HepG2 (cell line): Measurements from ENCODE around the gene UBXN2A. TPM values are rescaled to one million over a fixed set of nuclear protein-coding genes. Genes with fewer than 3 reads are reported as not detected.
A peak's percentile ranks its signal among the peaks of the same experiment; 100 is the strongest.

Experiments
- ATAC-seq: fragments of 200-7000 bp; cut with Tn5 transposase; 3 replicates; pipeline ENCODE4 v1.9.1; 2020; ENCODE audit warnings: mild to moderate bottlenecking, moderate library complexity
- BruUV-seq: library from RNA; stranded (reverse); fragments of 400-500 nt; replicated peaks from 2 replicates; lab custom pipeline; 2021; lab: Mats Ljungman, UMichigan
- CTCF ChIA-PET: fragments of 300-600 bp; formaldehyde crosslinking; extraction: SDS; loops from one replicate; lab custom pipeline; 2021; ENCODE audit warnings: low total read pairs, inconsistent platforms, low intra/inter-chr PET ratio; lab: Yijun Ruan, JAX
- POLR2A ChIA-PET: fragments of 350-600 bp; sonication (Branson Sonifier 250); formaldehyde crosslinking; loops from one replicate; lab custom pipeline; 2020; ENCODE audit warnings: antibody characterized with exemption, inconsistent platforms; lab: Yijun Ruan, JAX
- DNase-seq: peaks from one replicate; pipeline ENCODE4 v3.0.0-alpha.2; 2015; ENCODE audit warnings: low spot score
- FAIRE-seq: peaks from 3 replicates; lab custom pipeline; 2011; peaks lifted over from hg19 to GRCh38; lab: Jason Lieb, UNC
- H2AFZ ChIP-seq: one replicate; pipeline ENCODE4 v1.6.1; 2011; ENCODE audit warnings: low read length, inconsistent platforms
- H3K27ac ChIP-seq: fragments of 300-600 bp; 3 replicates; pipeline ENCODE4 v1.8.0; 2011; ENCODE audit warnings: mixed run types, mild to moderate bottlenecking, mixed read lengths, low read length, inconsistent platforms; ENCODE audit not compliant: insufficient read depth; ENCODE audit errors: extremely low read length
- H3K27me3 ChIP-seq, 2 experiments: fragments of 200-600 bp in 1 of 2; 2 replicates in 1 of 2; 3 replicates in 1 of 2; pipeline versions ENCODE4 v1.6.0 to v1.8.0; 2011; ENCODE audit warnings: low read length in 2 of 2, mild to moderate bottlenecking in 2 of 2, moderate library complexity in 2 of 2, inconsistent platforms in 1 of 2; ENCODE audit not compliant: insufficient read depth in 2 of 2, control insufficient read depth in 1 of 2
- H3K36me3 ChIP-seq, 2 experiments: fragments of 200-600 bp in 1 of 2; replicated peaks in 1 of 2; 2 replicates in 1 of 2; 3 replicates in 1 of 2; pipeline versions ENCODE4 v1.5.1 to v1.8.0; 2011; ENCODE audit warnings: low read length in 2 of 2, inconsistent platforms in 1 of 2; ENCODE audit not compliant: insufficient read depth in 2 of 2, control insufficient read depth in 1 of 2
- H3K4me1 ChIP-seq: 2 replicates; pipeline ENCODE4 v1.5.1; 2012; ENCODE audit warnings: low read length, inconsistent platforms; ENCODE audit not compliant: insufficient read depth
- H3K4me2 ChIP-seq: 2 replicates; pipeline ENCODE4 v1.6.0; 2011; ENCODE audit warnings: low read depth, low read length, inconsistent platforms
- H3K4me3 ChIP-seq, 3 experiments: fragments of 200-600 bp in 1 of 3; sonication (generic), shearing (Covaris generic) in 1 of 3; replicated peaks in 1 of 3; 2 replicates each; pipeline ENCODE4 v1.5.1; 2011 to 2016; ENCODE audit warnings: low read length in 3 of 3, inconsistent platforms in 2 of 3, low read depth in 2 of 3, mild to moderate bottlenecking in 2 of 3, control low read depth in 1 of 3, mixed read lengths in 1 of 3; ENCODE audit not compliant: insufficient read depth in 1 of 3
- H3K79me2 ChIP-seq: one replicate; pipeline ENCODE4 v1.6.1; 2011; ENCODE audit warnings: low read length, inconsistent platforms; ENCODE audit not compliant: insufficient read depth
- H3K9ac ChIP-seq: 2 replicates; pipeline ENCODE4 v1.6.0; 2011; ENCODE audit warnings: mild to moderate bottlenecking, low read depth, low read length, inconsistent platforms; ENCODE audit not compliant: insufficient read depth
- H3K9me3 ChIP-seq: 2 replicates; pipeline ENCODE4 v1.5.1; 2012; ENCODE audit warnings: mild to moderate bottlenecking, low read length
- H4K20me1 ChIP-seq: 2 replicates; pipeline ENCODE4 v1.6.0; 2011; ENCODE audit warnings: inconsistent platforms, mild to moderate bottlenecking, low read length, moderate library complexity; ENCODE audit not compliant: insufficient read depth
- BHLHE40 ChIP-seq: IDR thresholded peaks from 2 replicates; pipeline ENCODE4 v1.6.1; 2011; ENCODE audit warnings: low read length, improper control_type of control experiment
- CC2D1A ChIP-seq: sonication (generic); formaldehyde crosslinking; IDR thresholded peaks from 2 replicates; pipeline ENCODE4 v1.8.1; 2023; ENCODE audit warnings: mild to moderate bottlenecking, missing genetic modification reagents
- EED ChIP-seq: sonication (generic); formaldehyde crosslinking; IDR thresholded peaks from 2 replicates; pipeline ENCODE4 v1.5.0; 2020; ENCODE audit warnings: mild to moderate bottlenecking, missing genetic modification reagents
- FOXP1 ChIP-seq, 2 experiments: fragments of 450-650 bp in 1 of 2; IDR thresholded peaks; 2 replicates each; pipeline ENCODE4 v1.6.1; 2017 to 2018; ENCODE audit warnings: antibody characterized with exemption in 1 of 2
- GFI1 ChIP-seq: sonication (generic); formaldehyde crosslinking; IDR thresholded peaks from 2 replicates; pipeline ENCODE4 v1.5.0; 2020; ENCODE audit warnings: missing genetic modification reagents, mild to moderate bottlenecking, borderline replicate concordance
- POGZ ChIP-seq: sonication (generic); formaldehyde crosslinking; IDR thresholded peaks from 2 replicates; pipeline ENCODE4 v1.4.0; 2020; ENCODE audit warnings: mild to moderate bottlenecking, missing genetic modification reagents
- RXRB ChIP-seq: IDR thresholded peaks from 2 replicates; pipeline ENCODE4 v1.6.1; 2016; ENCODE audit warnings: borderline replicate concordance, missing genetic modification reagents, missing compliant biosample characterization
- TBX3 ChIP-seq: fragments of 450-650 bp; IDR thresholded peaks from 2 replicates; pipeline ENCODE4 v1.6.1; 2017; ENCODE audit warnings: antibody characterized with exemption, mild to moderate bottlenecking, inconsistent platforms, borderline replicate concordance
- ZMYM2 ChIP-seq: sonication (generic); formaldehyde crosslinking; IDR thresholded peaks from 2 replicates; pipeline ENCODE4 v1.8.0; 2022; ENCODE audit warnings: mild to moderate bottlenecking, missing genetic modification reagents
- ZNF460 ChIP-seq: sonication (generic); formaldehyde crosslinking; IDR thresholded peaks from 2 replicates; pipeline ENCODE4 v1.5.1; 2020; ENCODE audit warnings: missing genetic modification reagents, mild to moderate bottlenecking, borderline replicate concordance
- ZNF549 ChIP-seq: sonication (generic); formaldehyde crosslinking; IDR thresholded peaks from 2 replicates; pipeline ENCODE4 v1.5.0; 2020; ENCODE audit warnings: missing genetic modification reagents
- ZNF598 ChIP-seq: sonication (generic); formaldehyde crosslinking; IDR thresholded peaks from 2 replicates; pipeline ENCODE4 v1.5.1; 2020; ENCODE audit warnings: mild to moderate bottlenecking, missing genetic modification reagents, borderline replicate concordance
- ZNF615 ChIP-seq: sonication (generic); formaldehyde crosslinking; IDR thresholded peaks from 2 replicates; pipeline ENCODE4 v1.5.0; 2020; ENCODE audit warnings: mild to moderate bottlenecking, missing genetic modification reagents, borderline replicate concordance
- ZNF775 ChIP-seq: sonication (generic); formaldehyde crosslinking; IDR thresholded peaks from 2 replicates; pipeline ENCODE4 v1.4.0; 2020; ENCODE audit warnings: missing genetic modification reagents, mild to moderate bottlenecking, moderate library complexity, borderline replicate concordance
- in situ Hi-C: cut with HindIII; loops from 2 replicates; pipeline ENCODE4 v1.10.0; 2017; ENCODE audit warnings: low pct_unique_long_range_greater_than_20kb; ENCODE audit not compliant: extremely low pct_ligation_motif_present
- intact Hi-C: fragments of 100-400 bp; cut with micrococcal nuclease; formaldehyde crosslinking; loops from one replicate; pipeline ENCODE4 v1.10.0; 2022; ENCODE audit not compliant: unreplicated experiment
- polyA plus RNA-seq, 8 experiments: library from polyadenylated mRNA; depleted of rRNA in 3 of 8; stranded (reverse) in 7 of 8; unstranded in 1 of 8; fragments of >200 nt; fragmentation: Illumina TruSeq in 4 of 8; extraction: Trizol in 4 of 8; gene quantifications; 2 replicates each; pipeline versions ENCODE4 v1.2.1 to v1.2.3, GENCODE V29; 2011 to 2016; ENCODE audit warnings: low read depth in 4 of 8, missing spikeins in 1 of 8, mixed read lengths in 1 of 8; ENCODE audit not compliant: insufficient read depth in 1 of 8
- total RNA-seq, 5 experiments: library from RNA; depleted of rRNA; stranded (reverse); fragments of >200 nt; fragmentation: Illumina TruSeq; extraction: Trizol; gene quantifications; 2 replicates each; pipeline ENCODE4 v1.2.3, GENCODE V29; 2016; ENCODE audit warnings: low read depth in 1 of 5
- TF ChIP-seq, protein P1 (sequence below): sonication (generic); formaldehyde crosslinking; IDR thresholded peaks from one replicate; pipeline ENCODE4 v1.5.1; 2020; ENCODE audit warnings: mild to moderate bottlenecking, missing genetic modification reagents; ENCODE audit errors: not compliant biosample characterization

UBXN2A gene
- total and polyA plus RNA-seq, 2 of the 13 experiments (the other 11 are each of a cell fraction or from before 2014, with no cell fraction given), result 8.3 to 20.9 TPM

DNA sequence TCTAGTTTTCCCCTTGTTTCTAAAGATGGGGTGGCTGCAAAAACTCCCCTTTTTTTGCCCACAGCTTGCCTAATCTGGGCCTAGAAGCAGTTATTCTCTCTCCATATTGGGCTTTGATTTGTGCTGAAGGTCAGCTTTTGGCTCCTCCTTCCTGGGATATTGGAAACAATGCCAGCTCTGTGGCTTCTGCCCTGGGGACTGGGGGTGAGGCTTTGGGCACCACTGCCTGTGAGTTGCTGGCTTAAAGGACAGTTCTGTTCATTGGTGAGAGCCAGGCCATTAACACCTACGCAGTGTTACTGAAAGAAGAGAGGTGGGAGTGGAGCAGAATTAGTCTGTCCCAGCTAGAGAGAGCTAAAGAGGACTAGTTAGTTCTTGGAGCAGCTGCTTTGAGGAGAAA, 4.3 kb downstream of the UBXN2A start (continued):
- peak; percentile 11; the same call in 1 of the 2 replicates for TF ChIP-seq RXRB (CRISPR knock-in tag)
- no peak for TF ChIP-seq FOXP1 (IDR thresholded peaks at IDR 0.05)
- no peak for TF ChIP-seq FOXP1 (CRISPR knock-in tag; IDR thresholded peaks at IDR 0.05)
- TF ChIP-seq TBX3, result peak; percentile 57; the same call in 1 of the 2 replicates
- TF ChIP-seq ZNF549 (CRISPR knock-in tag), result no peak
- no peak for TF ChIP-seq ZNF775 (CRISPR knock-in tag)
- TF ChIP-seq ZNF460, result no peak
- TF ChIP-seq POGZ (CRISPR knock-in tag), result peak; percentile 13; the same call in 1 of the 2 replicates
- no peak for TF ChIP-seq CC2D1A (CRISPR knock-in tag)
- no peak for TF ChIP-seq ZMYM2
- TF ChIP-seq ZNF598 (CRISPR knock-in tag), result no peak
- TF ChIP-seq, all 625 proteins: peak for 28

DNA sequence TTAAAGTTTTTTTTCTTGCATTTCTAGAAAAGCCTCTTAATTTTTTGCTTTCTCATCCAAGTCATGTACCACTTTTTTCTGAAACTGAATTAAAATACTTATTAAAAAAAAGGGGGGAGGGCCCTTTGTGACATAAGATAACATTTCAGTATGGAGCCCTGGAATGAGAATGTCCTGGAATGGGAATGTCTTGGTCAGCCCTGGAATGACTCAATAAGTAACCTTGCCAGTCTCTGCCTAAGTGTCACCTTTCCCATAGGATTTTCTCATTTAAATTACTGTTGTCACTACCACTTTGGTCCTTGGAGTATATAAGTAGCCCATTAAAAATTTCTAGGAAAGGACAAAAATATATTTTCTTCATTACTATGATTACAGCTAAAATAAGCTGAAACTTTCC, 4.7 kb downstream of the UBXN2A start:
- H3K4me2 ChIP-seq, result no peak overlapping the region
- DNase-seq (no peak), ATAC-seq (no peak), FAIRE-seq (no peak)
- H2AFZ ChIP-seq, result no peak overlapping the region
- in situ Hi-C loops (no loop called here), intact Hi-C loops (no loop called here)
- H3K9ac ChIP-seq, result no peak overlapping the region
- peak overlapping the region; percentile 47 for H3K27ac ChIP-seq
- ChIA-PET POLR2A (interaction anchor here (0.9 to 1.8 kb wide), 4 partner anchors 18 to 139 kb away, joined by 3 to 18 read pairs (median 5); partner anchors contain the start of genes ATAD2B, TP53I3 and WDCP), CTCF (no interaction called here)
- H3K36me3 ChIP-seq, result peaks cover 0 to 3% of the 10 kb centered on the region in 2 experiments; a peak in 1 of 5 replicates
- peaks cover 3% of the 10 kb centered on the region; the same call in 1 of the 2 replicates for H4K20me1 ChIP-seq
- no TSS peak for BruUV-seq
- H3K9me3 ChIP-seq, result no peaks in the 10 kb centered on the region
- H3K27me3 ChIP-seq, result peaks cover 0 to 3% of the 10 kb centered on the region in 2 experiments; a peak in 1 of 5 replicates
- peaks cover 72% of the 10 kb centered on the region for H3K79me2 ChIP-seq
- no peak overlapping the region for H3K4me3 ChIP-seq
- peaks cover 40% of the 10 kb centered on the region for H3K4me1 ChIP-seq
- TF ChIP-seq ZNF615 (CRISPR knock-in tag) (no peak), BHLHE40 (no peak), EED (CRISPR knock-in tag) (no peak), GFI1 (CRISPR knock-in tag) (no peak)
- TF ChIP-seq, protein P1, sequence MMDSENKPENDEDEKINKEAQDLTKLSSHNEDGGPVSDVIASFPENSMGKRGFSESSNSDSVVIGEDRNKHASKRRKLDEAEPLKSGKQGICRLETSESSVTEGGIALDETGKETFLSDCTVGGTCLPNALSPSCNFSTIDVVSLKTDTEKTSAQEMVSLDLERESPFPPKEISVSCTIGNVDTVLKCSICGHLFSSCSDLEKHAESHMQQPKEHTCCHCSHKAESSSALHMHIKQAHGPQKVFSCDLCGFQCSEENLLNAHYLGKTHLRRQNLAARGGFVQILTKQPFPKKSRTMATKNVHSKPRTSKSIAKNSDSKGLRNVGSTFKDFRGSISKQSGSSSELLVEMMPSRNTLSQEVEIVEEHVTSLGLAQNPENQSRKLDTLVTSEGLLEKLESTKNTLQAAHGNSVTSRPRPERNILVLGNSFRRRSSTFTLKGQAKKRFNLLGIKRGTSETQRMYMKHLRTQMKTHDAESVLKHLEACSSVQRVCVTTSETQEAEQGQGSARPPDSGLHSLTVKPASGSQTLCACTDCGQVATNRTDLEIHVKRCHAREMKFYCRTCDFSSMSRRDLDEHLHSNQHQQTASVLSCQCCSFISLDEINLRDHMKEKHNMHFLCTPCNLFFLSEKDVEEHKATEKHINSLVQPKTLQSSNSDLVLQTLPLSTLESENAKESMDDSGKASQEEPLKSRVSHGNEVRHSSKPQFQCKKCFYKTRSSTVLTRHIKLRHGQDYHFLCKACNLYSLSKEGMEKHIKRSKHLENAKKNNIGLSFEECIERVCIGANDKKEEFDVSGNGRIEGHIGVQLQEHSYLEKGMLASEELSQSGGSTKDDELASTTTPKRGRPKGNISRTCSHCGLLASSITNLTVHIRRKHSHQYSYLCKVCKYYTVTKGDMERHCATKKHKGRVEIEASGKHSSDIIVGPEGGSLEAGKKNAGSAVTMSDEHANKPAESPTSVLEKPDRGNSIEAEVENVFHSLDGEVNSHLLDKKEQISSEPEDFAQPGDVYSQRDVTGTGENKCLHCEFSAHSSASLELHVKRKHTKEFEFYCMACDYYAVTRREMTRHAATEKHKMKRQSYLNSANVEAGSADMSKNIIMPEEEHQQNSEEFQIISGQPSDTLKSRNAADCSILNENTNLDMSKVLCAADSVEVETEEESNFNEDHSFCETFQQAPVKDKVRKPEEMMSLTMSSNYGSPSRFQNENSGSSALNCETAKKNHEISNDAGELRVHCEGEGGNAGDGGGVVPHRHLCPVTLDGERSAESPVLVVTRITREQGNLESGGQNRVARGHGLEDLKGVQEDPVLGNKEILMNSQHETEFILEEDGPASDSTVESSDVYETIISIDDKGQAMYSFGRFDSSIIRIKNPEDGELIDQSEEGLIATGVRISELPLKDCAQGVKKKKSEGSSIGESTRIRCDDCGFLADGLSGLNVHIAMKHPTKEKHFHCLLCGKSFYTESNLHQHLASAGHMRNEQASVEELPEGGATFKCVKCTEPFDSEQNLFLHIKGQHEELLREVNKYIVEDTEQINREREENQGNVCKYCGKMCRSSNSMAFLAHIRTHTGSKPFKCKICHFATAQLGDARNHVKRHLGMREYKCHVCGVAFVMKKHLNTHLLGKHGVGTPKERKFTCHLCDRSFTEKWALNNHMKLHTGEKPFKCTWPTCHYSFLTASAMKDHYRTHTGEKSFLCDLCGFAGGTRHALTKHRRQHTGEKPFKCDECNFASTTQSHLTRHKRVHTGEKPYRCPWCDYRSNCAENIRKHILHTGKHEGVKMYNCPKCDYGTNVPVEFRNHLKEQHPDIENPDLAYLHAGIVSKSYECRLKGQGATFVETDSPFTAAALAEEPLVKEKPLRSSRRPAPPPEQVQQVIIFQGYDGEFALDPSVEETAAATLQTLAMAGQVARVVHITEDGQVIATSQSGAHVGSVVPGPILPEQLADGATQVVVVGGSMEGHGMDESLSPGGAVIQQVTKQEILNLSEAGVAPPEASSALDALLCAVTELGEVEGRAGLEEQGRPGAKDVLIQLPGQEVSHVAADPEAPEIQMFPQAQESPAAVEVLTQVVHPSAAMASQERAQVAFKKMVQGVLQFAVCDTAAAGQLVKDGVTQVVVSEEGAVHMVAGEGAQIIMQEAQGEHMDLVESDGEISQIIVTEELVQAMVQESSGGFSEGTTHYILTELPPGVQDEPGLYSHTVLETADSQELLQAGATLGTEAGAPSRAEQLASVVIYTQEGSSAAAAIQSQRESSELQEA, result no peak
